Activated T-cell treated with anti-CD3 and anti-CD28 coated beads for 1 hour (primary cell): ENCODE results near the gene RASAL2.
"Not testable (repeated sequence)": the region's sequence is repeated elsewhere in the genome, so short reads cannot be mapped to it uniquely, and the experiment has no call there.

Experiments used
- DNase-seq: peaks from one replicate; pipeline ENCODE4 v3.0.0-alpha.2; 2020; ENCODE audit warnings: low read depth

Gene RASAL2

GRCh38 chr1:178165196-178165595, 71.3 kb downstream of the RASAL2 start:
- DNase-seq = no peak

GRCh38 chr1:178166429-178167024, 72.6 kb downstream of the RASAL2 start:
- no peak for DNase-seq

- no peak for DNase-seq
Measured at GRCh38 chr1:178168536-178168935, 74.6 kb downstream of the RASAL2 start.

- no peak for DNase-seq
Measured at GRCh38 chr1:178169649-178170048, 75.7 kb downstream of the RASAL2 start.

GRCh38 chr1:178172939-178173338, 79.0 kb downstream of the RASAL2 start:
- no peak for DNase-seq

GRCh38 chr1:178174539-178174938, 80.6 kb downstream of the RASAL2 start:
- DNase-seq = no peak

GRCh38 chr1:178180405-178180804, 86.5 kb downstream of the RASAL2 start:
- no peak for DNase-seq

GRCh38 chr1:178183796-178184195, 89.9 kb downstream of the RASAL2 start:
- no peak for DNase-seq

GRCh38 chr1:178188306-178188705, 94.4 kb downstream of the RASAL2 start:
- no peak for DNase-seq

- DNase-seq = no peak
Measured at GRCh38 chr1:178189814-178190213, 95.9 kb downstream of the RASAL2 start.

GRCh38 chr1:178190881-178191280, 97.0 kb downstream of the RASAL2 start:
- no peak for DNase-seq

- no peak for DNase-seq
Measured at GRCh38 chr1:178192686-178193085, 98.8 kb downstream of the RASAL2 start.

GRCh38 chr1:178196631-178197030, 102.7 kb downstream of the RASAL2 start:
- DNase-seq = no peak

GRCh38 chr1:178202095-178202494, 108.2 kb downstream of the RASAL2 start:
- not testable (repeated sequence) for DNase-seq

GRCh38 chr1:178202546-178202945, 108.6 kb downstream of the RASAL2 start:
- DNase-seq = not testable (repeated sequence)

- DNase-seq = not testable (repeated sequence)
Measured at GRCh38 chr1:178208269-178208856, 114.5 kb downstream of the RASAL2 start.

GRCh38 chr1:178209935-178210334, 116.0 kb downstream of the RASAL2 start:
- no peak for DNase-seq

- DNase-seq = no peak
Measured at GRCh38 chr1:178218550-178218949, 124.6 kb downstream of the RASAL2 start.

- no peak for DNase-seq
Measured at GRCh38 chr1:178220094-178220493, 126.2 kb downstream of the RASAL2 start.

- no peak for DNase-seq
Measured at GRCh38 chr1:178223289-178223688, 129.4 kb downstream of the RASAL2 start.

GRCh38 chr1:178224358-178224757, 130.5 kb downstream of the RASAL2 start:
- no peak for DNase-seq

GRCh38 chr1:178230881-178231409, 137.0 kb downstream of the RASAL2 start:
- DNase-seq = no peak

GRCh38 chr1:178232108-178232507, 138.2 kb downstream of the RASAL2 start:
- DNase-seq = no peak

GRCh38 chr1:178232949-178233348, 139.0 kb downstream of the RASAL2 start:
- no peak for DNase-seq
